LNCaP clone FGC (cell line): ENCODE measurements around the gene OR10H2.

Experiments
- DNase-seq: peaks from one replicate; pipeline ENCODE4 v3.0.0-alpha.2; 2011; ENCODE audit warnings: low read depth
- H3K4me3 ChIP-seq: 2 replicates; pipeline ENCODE4 v1.5.1; 2011; ENCODE audit warnings: mild to moderate bottlenecking, low read depth, low read length, control low read depth
- CTCF ChIP-seq: IDR thresholded peaks from 2 replicates; pipeline ENCODE4 v1.5.1; 2012; ENCODE audit warnings: mild to moderate bottlenecking; ENCODE audit not compliant: control insufficient read depth, insufficient read depth; ENCODE audit errors: extremely low read depth

Gene OR10H2

DNA sequence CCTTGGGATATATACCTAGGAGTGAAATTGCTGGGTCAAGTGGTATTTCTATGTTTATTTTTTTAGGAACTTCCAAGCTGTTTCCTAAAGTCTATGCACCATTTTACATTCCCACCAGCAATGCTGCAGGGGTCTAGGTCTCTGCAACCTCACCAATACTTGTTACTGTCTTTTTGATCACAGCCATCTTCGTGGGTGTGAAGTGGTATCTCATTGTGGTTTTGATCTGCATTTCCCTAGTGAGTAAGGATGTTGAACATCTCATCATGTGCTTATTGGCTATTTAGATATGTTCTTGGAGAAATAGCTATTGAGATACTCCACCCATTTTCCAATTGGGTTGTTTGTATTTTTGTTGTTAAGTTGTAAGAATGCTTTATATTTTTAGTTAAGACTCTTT lies 2.7 kb downstream of the OR10H2 start:
- no peak for DNase-seq
- H3K4me3 ChIP-seq, result no peak overlapping the region
- TF ChIP-seq CTCF, result no peak

DNA sequence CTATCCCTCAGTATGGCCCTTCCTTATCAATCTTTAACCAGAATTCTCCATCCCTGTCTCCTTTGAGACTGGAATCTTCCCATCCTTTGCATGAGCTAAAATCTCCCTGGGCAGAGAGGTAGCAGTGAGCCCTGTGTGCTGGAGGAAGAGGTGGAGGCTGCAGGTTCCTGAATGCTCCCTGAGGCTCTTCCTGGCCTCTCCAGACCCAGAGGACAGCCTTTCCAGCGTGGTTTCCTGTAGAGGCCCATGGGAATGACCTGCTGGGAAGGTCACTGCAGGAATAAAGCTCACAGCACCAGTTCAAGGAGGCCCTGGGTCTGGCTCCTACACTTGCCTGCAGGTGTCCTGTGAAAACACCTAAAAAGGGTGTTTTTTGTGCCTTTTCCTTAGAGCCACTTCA lies 4.6 kb downstream of the OR10H2 start:
- no peak for TF ChIP-seq CTCF
- no peak overlapping the region for H3K4me3 ChIP-seq
- no peak for DNase-seq

DNA sequence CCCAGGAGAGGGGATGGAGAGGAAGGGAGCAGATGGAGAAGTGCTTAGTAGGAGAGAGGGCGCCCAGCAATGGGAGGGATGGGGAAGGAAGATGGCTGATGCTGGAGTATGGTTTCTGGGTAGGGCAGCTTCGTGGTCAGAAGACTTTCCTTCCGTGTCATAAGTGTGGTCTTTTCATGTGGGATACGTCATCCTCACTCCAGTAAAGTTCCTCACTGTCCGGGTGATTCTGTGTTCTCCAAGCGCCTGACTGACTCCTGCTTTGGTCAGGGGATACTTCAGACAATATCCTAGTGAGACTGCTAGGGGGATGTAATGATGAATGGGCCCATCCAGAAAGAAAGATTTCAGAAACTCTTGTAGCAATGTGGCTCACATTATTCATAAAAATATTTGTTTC lies 6.1 kb downstream of the OR10H2 start:
- no peak for TF ChIP-seq CTCF
- no peak overlapping the region for H3K4me3 ChIP-seq
- DNase-seq, result no peak

DNA sequence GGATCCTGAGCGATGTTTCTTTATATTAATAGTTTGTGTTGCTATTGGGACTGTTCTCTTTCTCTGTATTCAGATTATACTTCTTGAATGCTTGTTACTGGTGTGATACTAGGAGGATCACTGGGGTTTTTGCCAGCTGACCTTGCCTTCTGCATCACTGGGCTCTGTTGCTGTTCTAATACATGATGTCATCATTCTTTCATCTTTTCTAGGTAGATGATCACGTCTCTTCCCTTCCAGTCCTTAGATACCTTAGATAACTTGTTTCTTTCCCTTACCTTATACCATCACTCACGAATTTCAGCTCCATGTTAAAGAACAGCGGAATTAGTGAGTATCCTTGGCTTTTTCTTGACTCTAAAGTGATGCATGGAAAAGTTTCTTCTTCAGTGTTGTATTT lies 9.9 kb downstream of the OR10H2 start, which contains the start of gene OR10H3:
Gene OR10H3, plus strand, starts transcription at position 264 of the 400 bp plus-strand sequence. CDS start 3,408 bp downstream, outside the sequence.
- no peak for DNase-seq
- TF ChIP-seq CTCF, result no peak
- no peak within 1 kb of the TSS for H3K4me3 ChIP-seq

DNA sequence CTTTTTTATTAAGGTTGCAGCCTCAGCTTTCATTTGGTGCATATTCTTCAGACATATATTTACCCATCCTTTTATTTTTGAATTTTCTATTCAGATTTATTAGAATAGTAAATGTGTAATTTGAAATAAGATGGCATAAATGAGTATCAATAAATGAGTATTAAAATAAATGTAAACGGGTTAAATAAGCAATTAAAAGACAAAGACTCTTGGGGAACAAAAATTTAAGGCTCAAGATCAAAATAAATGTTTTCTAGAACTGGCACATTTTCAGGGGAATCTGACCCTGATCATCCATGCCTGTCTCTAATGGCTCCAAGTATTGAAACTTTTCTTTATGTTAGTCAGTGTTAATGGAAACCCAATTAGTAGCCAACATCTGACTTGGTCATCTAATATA lies 13.0 kb downstream of the OR10H2 start:
- no peak overlapping the region for H3K4me3 ChIP-seq
- TF ChIP-seq CTCF, result no peak
- no peak for DNase-seq

- TF ChIP-seq CTCF, result no peak
- no peak for DNase-seq
Observed at GRCh38 chr19:15748239-15748638, 20.4 kb downstream of the OR10H2 start.

GRCh38 chr19:15758379-15758778 lies 30.6 kb downstream of the OR10H2 start:
- TF ChIP-seq CTCF, result no peak
- no peak for DNase-seq

More at GRCh38 chr19:15748239-15748638, 20.4 kb downstream of the OR10H2 start:
- no peak overlapping the region for H3K4me3 ChIP-seq

More at GRCh38 chr19:15758379-15758778, 30.6 kb downstream of the OR10H2 start:
- H3K4me3 ChIP-seq, result no peak overlapping the region
